NCI-H2107 treated with DMSO at 0.1 percent for 48 hours (cell line): Measurements from ENCODE around the gene SDR39U1.
"Not testable (repeated sequence)": the region's sequence is repeated elsewhere in the genome, so short reads cannot be mapped to it uniquely, and the experiment has no call there.

Experiments
- DNase-seq: peaks from one replicate; lab custom pipeline; 2025; ENCODE audit not compliant: unreplicated experiment; lab: John Stamatoyannopoulos, UW

The SDR39U1 gene, protein sequence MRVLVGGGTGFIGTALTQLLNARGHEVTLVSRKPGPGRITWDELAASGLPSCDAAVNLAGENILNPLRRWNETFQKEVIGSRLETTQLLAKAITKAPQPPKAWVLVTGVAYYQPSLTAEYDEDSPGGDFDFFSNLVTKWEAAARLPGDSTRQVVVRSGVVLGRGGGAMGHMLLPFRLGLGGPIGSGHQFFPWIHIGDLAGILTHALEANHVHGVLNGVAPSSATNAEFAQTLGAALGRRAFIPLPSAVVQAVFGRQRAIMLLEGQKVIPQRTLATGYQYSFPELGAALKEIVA

DNA sequence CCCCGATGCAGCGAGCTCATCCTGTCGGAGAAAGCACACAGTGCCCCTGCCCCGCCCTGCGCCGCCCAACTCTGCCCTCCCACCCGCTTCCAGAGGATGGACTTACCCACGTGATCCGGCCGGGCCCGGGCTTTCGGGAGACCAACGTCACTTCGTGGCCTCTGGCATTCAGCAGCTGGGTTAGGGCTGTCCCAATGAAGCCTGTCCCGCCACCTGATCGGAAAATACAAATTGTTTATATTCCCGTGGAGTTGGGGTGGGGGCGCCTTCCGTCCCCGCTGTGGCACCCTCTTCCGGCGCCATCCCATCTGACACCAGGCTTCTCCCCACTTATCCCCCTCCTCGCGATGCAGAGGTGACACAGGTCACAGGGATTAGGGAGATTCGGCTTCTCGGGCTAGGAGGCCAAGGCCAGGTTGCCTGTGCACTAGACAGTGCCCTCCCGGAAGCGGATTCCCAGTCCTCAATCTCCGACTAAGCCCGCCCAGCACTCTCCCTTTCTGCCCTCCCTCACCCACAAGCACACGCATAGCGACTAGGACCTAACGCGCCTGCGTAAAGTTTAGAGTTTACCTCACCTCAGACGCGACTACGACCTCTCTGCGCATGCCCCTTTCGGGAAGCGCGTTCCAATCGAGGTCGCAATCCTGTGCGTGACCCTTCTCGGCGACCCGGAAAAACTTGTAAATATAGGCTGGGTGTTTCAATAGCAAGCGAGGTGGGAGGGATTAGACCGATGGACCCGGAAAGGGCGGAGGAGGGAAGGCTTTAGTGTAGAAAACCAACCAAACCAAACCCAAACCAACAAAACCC lies at the start of gene SDR39U1:
Gene SDR39U1 (minus strand): TSS at position 537 of the 813 bp plus-strand sequence. CDS start 7 bp downstream, at position 530.
- DNase-seq, result peak; percentile 100

DNA sequence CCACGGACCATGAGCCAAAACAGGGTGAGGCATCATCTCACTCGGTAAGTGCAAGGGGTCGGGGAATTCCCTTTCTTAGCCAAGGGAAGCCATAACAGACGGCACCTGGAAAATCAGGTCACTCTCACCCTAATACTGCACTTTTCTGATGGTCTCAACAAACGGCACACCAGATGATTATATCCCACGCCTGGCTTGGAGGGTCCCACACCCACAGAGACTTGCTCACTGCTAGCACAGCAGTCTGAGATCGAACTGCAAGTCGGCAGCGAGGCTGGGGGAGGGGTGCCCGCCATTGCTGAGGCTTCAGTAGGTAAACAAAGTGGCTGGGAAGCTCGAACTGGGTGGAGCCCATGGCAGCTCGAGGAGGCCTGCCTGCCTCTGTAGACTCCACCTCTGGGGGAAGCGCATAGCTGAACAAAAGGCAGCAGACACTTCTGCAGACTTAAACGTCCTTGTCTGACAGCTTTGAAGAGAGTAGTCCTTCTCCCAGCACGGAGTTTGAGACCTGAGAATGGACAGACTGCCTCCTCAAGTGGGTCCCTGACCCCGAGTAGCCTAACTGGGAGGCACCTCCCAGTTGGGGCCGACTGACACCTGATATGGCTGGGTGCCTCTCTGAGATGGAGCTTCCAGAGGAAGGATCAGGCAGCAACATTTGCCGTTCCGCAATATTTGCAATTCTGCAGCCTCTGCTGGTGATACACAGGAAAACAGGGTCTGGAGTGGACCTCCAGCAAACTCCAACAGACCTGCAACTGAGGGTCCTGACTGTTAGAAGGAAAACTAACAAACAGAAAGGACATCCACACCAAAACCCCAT lies 49.2 kb upstream of the SDR39U1 start:
- not testable (repeated sequence) for DNase-seq

DNA sequence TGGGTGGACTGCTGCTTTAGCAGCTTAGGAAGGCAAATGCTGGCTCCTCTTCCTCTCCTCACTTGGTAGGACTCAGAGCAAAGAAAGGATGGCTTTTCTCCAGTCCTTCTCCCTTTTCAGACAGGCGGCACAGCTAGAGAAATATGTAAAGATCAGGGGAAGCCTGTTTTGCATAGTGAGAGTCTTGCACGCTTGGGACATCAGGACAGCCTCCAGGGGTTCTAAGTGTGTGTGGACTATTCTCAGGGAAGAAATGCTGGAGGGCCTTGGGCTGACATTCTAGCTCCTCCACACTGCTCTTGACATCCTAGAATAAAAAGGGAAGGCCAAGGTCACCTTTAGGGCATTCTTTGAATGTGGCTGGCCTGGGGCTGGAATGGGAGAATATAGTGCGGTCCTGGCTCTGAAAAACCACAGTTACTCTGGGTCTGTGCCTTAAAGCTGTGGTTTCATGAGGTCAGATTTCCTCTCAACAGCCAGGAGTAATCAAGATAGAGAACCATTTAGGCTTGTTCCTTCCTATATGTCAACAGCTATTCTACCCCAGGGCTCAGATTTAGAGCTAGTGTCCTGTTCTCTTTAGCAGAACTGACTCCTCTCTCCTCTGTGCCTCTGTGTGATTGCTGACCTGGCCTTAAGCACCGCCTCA lies 41.2 kb upstream of the SDR39U1 start:
- peak; percentile 21 for DNase-seq

DNA sequence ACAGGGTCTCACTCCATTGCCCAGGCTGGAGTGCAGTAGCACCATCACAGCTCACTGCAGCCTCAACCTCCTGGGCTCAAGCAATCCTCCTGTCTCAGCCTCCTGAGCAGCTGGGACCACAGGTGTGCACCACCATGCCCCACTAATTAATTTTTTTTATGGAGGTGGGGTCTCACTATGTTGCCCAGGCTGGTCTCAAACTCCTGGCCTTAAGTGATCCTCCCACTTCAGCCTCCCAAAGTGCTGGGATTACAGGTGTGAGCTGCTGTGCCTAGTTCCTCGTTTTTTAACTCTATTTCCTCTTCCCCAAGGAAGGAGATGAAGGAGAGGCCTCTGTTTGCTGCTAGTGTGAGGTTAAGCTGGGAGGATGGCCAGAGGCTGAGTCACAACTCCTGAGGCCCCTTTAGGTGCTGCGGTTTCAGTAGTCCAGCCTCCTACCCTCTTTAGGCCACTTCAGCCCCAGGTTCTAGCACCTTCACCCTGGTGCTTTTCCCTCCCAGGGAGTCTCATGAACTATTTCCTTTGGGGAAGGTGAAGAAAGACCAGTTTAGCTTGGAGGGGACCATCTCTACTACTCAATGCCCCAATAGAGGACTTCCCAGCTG lies 40.2 kb upstream of the SDR39U1 start:
- not testable (repeated sequence) for DNase-seq

DNA sequence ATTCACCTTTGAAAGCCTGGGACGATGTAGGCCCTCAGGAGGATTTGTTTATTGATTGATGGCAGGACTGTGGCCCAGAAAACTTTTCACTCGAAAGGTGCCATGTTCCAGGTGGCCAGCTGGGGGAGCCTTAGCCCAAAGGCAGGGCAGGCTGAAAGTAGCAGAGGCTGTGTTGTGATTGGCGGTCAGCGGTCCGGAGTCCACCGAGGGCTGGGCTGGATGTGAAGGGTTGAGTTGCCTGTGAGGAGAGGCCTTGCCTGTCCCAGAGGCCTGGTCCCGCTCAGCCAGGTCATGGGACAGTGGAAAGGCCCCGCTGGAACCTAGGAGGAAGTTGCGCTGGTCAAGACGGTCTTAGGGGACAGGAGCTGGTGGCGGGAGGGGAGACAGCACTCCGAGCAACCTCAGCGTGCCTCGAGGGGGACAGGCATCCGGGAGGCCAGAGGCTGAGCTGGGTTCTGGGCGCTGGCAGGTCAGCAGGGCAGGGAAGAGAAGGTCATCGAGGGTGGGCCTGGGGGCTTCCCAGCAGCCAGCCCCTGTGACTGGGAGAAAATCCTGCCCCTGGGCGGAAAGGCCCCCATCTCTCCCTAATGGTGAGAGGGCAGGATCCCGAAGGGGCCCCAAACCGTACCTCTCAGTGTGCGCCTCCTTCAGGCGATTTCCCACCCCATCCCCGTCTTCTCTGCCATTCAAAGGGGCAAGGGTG lies 39.2 kb upstream of the SDR39U1 start:
- peak; percentile 12 for DNase-seq

DNA sequence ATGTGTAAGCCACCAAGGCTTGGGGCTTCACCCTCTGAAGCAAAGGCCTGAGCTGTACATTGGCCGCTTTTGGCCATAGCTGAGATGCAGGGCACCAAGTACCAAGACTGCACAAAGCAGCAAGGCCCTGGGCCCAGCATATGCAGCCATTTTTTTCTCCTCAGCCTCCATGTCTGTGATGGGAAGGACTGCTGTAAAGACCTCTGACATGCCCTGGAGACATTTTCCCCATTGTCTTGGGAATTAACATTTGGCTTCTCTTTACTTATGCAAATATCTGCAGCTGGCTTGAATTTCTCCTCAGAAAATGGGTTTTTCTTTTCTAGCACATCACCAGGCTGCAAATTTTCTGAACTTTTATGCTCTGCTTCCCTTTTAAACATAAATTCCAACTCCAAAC lies 37.4 kb upstream of the SDR39U1 start:
- DNase-seq, result not testable (repeated sequence)

DNA sequence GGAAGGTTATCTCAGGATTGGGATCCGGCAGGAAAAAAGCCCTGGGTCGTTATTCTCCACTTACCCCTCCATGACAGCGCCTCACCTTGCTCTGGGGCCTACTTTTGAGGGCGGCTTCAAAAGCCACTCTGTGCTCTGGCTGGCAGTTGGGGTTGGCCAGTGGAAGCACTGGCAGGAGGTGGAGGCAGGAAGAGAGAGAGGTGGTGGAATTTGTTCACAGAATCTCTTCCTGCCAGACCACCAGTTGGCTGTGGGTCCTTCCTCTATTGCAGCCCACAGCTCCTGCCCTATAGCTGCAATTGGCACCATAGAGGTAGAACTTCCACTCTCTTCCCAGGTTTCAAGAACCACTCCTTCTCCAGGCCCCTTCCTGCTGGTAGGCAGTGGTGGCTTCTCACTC lies 32.7 kb upstream of the SDR39U1 start:
- DNase-seq, result no peak

DNA sequence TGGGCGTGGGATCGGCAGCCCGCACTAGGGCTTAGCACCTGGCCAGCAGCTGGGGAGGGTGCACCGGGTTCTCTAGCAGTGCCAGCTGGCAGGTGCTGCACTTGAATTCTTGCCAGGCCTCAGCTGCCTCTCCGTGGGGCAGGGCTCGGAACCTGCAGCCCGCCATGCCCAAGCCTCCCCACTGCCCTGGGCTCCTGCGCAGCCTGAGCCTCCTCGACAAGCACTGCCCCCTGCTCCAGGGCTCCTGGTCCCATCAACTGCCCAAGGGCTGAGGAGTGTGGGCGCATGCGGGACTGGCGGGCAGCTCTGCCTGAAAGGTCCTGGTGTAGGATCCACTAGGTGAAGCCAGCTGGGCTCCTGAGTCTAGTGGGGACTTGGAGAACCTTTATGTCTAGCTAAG lies 30.6 kb upstream of the SDR39U1 start:
- no peak for DNase-seq

DNA sequence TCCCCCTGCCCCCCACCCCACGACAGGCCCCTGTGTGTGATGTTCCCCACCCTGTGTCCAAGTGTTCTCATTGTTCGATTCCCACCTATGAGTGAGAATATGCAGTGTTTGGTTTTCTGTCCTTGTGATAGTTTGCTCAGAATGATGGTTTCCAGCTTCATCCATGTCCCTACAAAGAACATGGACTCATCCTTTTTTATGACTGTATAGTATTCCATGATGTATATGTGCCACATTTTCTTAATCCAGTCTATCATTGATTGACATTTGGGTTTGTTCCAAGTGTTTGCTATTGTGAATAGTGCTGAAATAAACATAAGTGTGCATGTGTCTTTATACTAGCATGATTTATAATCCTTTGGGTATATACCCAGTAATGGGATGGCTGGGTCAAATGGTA lies 27.9 kb upstream of the SDR39U1 start:
- DNase-seq, result not testable (repeated sequence)

DNA sequence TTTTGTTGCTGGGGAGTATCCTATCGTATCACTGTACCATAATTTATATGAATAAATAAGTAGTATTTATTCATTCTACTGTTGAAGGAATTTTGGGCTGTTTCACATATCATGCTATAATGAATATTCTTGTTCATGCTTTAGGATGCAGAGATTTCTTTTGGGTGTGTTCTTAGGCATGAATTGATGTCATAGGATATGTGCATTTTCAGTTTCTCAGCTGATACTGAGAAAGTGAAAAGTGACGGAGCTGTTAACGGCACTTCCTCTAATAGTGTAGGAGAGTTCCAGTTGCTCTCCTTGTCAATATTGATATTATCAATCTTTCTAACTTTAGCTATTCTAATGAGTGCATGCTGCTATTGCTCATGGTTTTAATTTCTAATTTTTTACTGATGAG lies 23.2 kb upstream of the SDR39U1 start:
- no peak for DNase-seq

DNA sequence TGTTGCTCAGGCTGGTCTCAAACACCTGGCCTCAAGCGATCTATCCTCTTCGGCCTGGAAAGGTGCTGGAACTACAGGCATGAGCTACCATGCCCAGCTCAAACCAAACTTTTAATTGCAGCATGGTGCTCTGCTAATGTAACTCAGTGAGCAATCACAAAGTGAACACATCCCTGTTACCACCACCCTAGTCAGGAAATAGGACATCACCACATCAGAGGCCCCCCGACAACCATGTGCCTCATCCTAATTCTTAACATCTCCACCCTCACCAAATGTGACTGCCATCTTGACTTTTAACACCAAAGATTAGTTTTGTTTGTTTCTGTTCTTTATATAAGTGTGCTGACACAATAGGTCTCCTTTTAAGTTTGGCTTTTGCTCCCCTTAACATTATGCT lies 22.8 kb upstream of the SDR39U1 start:
- DNase-seq, result no peak

DNA sequence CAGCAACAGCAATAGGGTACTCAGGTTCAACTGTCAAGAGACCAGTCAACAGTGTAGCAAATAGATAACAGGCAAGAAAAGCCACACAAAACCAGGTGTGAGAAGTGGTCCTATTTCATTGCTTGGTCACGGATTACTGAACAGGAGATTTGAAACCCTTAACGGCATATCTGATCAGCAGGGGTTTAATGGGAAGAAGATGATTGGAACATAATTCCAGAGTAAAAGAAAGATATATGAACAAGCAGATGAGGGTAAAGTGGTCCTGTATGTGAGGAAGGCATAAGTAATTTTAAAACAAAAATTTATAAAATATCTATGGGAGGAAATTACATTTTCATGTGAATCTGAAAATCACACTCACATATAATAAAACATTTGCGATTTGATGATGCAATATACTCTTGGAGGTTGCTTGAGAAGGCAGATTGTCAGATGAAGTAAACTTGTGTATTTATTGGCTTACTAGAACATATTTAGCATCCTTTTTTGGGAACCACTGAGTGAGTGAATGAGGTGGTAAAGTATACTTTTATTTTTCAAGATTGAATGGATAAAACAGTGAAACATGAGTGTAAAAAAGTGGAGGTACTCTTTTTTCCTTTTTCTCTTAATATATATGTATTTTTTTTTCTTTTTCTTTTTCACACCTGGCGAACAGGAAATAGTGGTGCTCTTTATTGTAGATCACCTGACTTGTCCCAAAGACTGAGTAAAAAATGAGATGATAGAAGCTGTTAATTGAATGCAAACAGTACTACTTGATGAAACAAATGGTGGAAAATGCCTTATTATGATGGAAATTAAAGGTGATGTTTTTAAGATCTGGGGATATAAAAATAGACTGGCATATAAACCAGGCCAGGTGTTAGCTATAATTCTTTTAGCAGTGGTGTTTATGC lies 21.6 kb upstream of the SDR39U1 start:
- peak; percentile 98 for DNase-seq

DNA sequence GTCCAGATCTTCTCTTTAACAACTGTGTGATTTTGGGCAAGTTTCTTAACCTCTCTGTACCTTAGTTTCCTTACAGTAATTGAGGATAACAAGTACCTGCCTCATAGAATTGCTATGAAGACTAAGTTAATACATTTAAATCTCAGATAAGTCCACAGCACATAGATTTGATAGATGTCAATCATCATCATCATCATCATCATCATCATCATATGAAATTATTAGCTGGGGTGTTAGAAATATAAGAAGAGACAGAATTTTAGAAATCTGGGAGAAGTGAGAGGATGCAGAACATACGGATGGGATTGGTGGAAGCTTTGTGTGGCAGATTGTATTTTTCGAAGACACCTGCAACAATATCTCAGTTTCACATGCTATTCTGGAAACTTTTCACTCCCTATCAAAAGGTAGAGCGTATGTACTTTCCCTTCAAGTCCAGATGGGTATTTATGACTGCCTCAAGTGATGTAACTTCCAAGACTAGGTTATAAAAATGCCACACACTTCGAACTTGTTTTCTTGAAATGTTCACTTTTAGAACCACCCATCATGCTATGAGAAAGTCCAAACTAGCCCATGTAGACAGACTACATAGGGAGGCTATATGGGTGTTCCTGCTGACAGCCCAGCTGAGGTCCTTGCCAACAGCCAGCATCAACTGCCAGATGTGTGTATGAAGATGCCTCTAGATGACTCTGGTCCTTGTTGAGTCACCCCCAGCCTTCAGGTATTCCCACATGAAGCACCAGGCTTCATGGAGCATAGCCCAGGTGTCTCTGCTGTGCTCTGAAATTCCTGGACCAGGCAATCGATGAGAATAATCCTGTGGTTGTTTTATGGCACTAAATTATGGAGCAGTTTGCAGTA lies 20.7 kb upstream of the SDR39U1 start:
- DNase-seq, result no peak

DNA sequence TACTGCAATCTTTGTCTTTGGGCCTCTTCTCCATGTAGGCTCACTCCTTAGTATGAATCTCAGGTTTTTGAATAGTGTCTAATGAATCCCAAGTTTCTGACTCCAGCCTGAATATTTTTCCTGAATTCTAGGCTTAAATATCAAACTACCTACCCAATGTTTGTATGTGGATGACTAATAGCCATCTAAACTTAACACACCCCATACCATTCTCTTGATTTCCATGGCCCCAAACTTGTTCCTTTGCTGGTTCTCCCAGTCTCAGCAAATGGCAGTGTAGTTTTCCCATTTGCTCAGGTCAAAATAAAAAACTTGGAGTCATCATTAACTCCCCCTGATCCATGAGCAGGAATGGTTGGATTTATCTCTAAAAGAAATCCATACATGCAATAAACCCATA lies 18.8 kb upstream of the SDR39U1 start:
- DNase-seq, result no peak

DNA sequence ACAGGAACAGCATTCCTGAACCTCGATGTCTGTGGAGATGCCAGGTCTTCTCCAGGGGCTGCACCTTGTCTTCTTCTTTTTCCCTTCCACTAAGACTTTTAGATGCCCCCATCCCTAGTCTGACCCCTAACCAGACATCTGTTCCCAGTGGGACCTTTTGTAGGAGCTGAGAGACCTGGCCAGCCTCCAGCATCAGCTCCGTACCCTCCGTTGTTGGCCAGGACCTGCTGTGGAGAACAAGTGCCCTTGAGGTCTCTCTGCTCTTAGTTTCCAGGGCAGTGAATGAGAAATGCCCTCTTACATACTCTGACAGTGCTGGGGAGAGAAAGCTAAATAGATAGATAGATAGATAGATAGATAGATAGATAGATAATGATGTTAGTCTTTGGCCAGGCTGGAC lies 16.8 kb upstream of the SDR39U1 start:
- DNase-seq, result no peak

DNA sequence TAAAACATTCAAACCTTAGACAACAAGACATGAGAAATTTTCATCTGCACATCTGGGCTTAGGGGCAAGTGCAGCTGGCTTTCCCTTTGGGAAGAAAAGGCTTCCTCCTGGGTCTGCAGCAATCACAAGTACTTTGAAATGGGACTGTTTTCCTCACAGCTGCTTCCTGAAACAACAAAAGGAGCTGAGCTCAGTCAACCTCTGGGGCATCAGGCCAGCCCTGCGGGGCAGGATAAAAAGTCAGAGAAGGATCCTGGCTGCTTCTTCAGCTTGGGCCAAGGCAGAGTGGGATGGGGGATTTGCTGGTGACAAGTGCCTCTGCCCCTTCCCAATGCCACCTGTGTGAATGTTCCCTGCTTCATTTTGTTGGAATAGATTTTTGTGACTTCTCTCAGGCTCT lies 16.2 kb upstream of the SDR39U1 start:
- no peak for DNase-seq

DNA sequence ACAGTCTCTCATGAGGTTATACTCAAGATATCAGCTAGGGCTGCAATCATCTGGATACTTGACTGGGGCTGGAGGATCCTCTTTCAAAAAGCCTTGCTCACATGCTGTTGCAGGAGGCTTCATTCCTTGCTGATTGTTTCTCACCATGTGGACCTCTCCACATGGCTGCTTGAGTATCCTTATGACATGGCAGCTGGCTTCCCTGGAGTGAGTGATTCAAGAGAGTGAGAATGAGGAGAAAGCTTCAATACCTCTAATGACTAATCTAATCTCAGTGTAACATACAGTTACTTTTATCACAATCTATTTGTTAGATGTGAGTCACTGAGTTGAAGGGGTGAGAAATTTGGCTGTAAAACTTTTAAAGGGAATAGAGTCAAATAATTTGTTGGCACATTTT lies 14.4 kb upstream of the SDR39U1 start:
- DNase-seq, result no peak

DNA sequence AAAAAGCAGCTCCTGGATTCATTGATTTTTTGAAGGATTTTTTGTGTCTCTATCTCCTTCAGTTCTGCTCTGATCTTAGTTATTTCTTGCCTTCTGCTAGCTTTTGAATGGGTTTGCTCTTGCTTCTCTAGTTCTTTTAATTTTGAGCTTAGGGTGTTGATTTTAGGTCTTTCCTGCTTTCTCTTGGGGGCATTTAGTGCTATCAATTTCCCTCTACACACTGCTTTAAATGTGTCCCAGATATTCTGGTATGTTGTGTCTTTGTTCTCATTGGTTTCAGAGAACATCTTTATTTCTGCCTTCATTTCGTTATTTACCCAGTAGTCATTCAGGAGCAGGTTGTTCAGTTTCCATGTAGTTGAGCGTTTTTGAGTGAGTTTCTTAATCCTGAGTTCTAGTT lies 8.3 kb upstream of the SDR39U1 start:
- DNase-seq, result not testable (repeated sequence)
